ENCODE results near the gene TNFRSF1B.

Gene TNFRSF1B

GRCh38 chr1:12148958-12149790, 17.6 kb upstream of the TNFRSF1B start:
- Histone ChIP-seq H3K79me2 (ENCODE audit: control insufficient read depth, low read length) (no peaks in the 10 kb centered on the region), H4K20me1 (ENCODE audit: control insufficient read depth, insufficient read depth, low read depth, low read length) (no peaks in the 10 kb centered on the region), H3K27ac (ENCODE audit: low read depth, low read length) (peak overlapping the region; percentile 97), H3K36me3 (ENCODE audit: control insufficient read depth, low read length) (no peaks in the 10 kb centered on the region; the same call in 1 of the 2 replicates), H3K9me3 (ENCODE audit: control insufficient read depth, insufficient read depth, low read length) (peaks cover 3% of the 10 kb centered on the region; the same call in 1 of the 2 replicates), H3K4me2 (ENCODE audit: low read length) (peak overlapping the region; percentile 83), H3K4me3 (ENCODE audit: low read length) (peak overlapping the region; percentile 66), H3K9me2 (replicated peaks; ENCODE audit: control insufficient read depth, low read length) (no peaks in the 10 kb centered on the region), H3F3A (ENCODE audit: control insufficient read depth, insufficient read depth) (peaks cover 35% of the 10 kb centered on the region), H3K4me1 (ENCODE audit: control insufficient read depth, low read length) (peaks cover 90% of the 10 kb centered on the region), H3K27me3 (ENCODE audit: control insufficient read depth, low read length) (no peaks in the 10 kb centered on the region)
- TF ChIP-seq CTCF (IDR thresholded peaks at IDR 0.05; ENCODE audit: low read depth, low read length, poor library complexity, severe bottlenecking), result no peak
- TF ChIP-seq EZH2phosphoT487 (IDR thresholded peaks at IDR 0.05; ENCODE audit: borderline replicate concordance, low read length), result no peak

GRCh38 chr1:12149791-12150175, 17.0 kb upstream of the TNFRSF1B start:
- Histone ChIP-seq H3K79me2 (ENCODE audit: control insufficient read depth, low read length) (no peaks in the 10 kb centered on the region), H3K27ac (ENCODE audit: low read depth, low read length) (peak overlapping the region; percentile 97), H3K27me3 (ENCODE audit: control insufficient read depth, low read length) (no peaks in the 10 kb centered on the region), H3K36me3 (ENCODE audit: control insufficient read depth, low read length) (no peaks in the 10 kb centered on the region; the same call in 1 of the 2 replicates), H3K4me1 (ENCODE audit: control insufficient read depth, low read length) (peaks cover 84% of the 10 kb centered on the region), H3K9me2 (replicated peaks; ENCODE audit: control insufficient read depth, low read length) (no peaks in the 10 kb centered on the region), H3K4me3 (ENCODE audit: low read length) (peak overlapping the region; percentile 66), H3K9me3 (ENCODE audit: control insufficient read depth, insufficient read depth, low read length) (peaks cover 3% of the 10 kb centered on the region; the same call in 1 of the 2 replicates), H3F3A (ENCODE audit: control insufficient read depth, insufficient read depth) (peaks cover 35% of the 10 kb centered on the region), H3K4me2 (ENCODE audit: low read length) (peak overlapping the region; percentile 83), H4K20me1 (ENCODE audit: control insufficient read depth, insufficient read depth, low read depth, low read length) (no peaks in the 10 kb centered on the region)
- no peak for TF ChIP-seq EZH2phosphoT487 (IDR thresholded peaks at IDR 0.05; ENCODE audit: borderline replicate concordance, low read length)

GRCh38 chr1:12150456-12151200, 16.2 kb upstream of the TNFRSF1B start:
- TF ChIP-seq CTCF (IDR thresholded peaks at IDR 0.05; ENCODE audit: low read depth, low read length, poor library complexity, severe bottlenecking) (no peak), EZH2phosphoT487 (IDR thresholded peaks at IDR 0.05; ENCODE audit: borderline replicate concordance, low read length) (no peak)

More at GRCh38 chr1:12150456-12151200, 16.2 kb upstream of the TNFRSF1B start:
- Histone ChIP-seq H3K36me3 (ENCODE audit: control insufficient read depth, low read length) (no peaks in the 10 kb centered on the region; the same call in 1 of the 2 replicates), H3K4me1 (ENCODE audit: control insufficient read depth, low read length) (peaks cover 80% of the 10 kb centered on the region), H3K4me3 (ENCODE audit: low read length) (peak overlapping the region; percentile 66), H3K27ac (ENCODE audit: low read depth, low read length) (peak overlapping the region; percentile 97), H3F3A (ENCODE audit: control insufficient read depth, insufficient read depth) (peaks cover 35% of the 10 kb centered on the region), H4K20me1 (ENCODE audit: control insufficient read depth, insufficient read depth, low read depth, low read length) (no peaks in the 10 kb centered on the region), H3K79me2 (ENCODE audit: control insufficient read depth, low read length) (no peaks in the 10 kb centered on the region), H3K27me3 (ENCODE audit: control insufficient read depth, low read length) (no peaks in the 10 kb centered on the region), H3K9me3 (ENCODE audit: control insufficient read depth, insufficient read depth, low read length) (peaks cover 3% of the 10 kb centered on the region; the same call in 1 of the 2 replicates), H3K4me2 (ENCODE audit: low read length) (peak overlapping the region; percentile 83), H3K9me2 (replicated peaks; ENCODE audit: control insufficient read depth, low read length) (no peaks in the 10 kb centered on the region)

All from DOHH2 (cell line).